T-helper 17 cell (primary cell): ENCODE data around the gene CSRP1. TPM values are rescaled to one million over a fixed set of nuclear protein-coding genes. Genes with fewer than 3 reads are reported as not detected.

Experiments
- ATAC-seq: fragments of 150-1000 bp; cut with Tn5 transposase; 2 replicates; pipeline ENCODE4 v1.10.0; 2021; ENCODE audit warnings: mild to moderate bottlenecking, moderate library complexity
- DNase-seq, 3 donors: peaks; one replicate each; pipeline versions ENCODE4 v3.0.0 to v3.0.0-alpha.2; 2020 to 2021
- H3K9me3 ChIP-seq: one replicate; pipeline ENCODE4 v1.7.0; 2013; ENCODE audit warnings: low read length, mild to moderate bottlenecking; ENCODE audit not compliant: control insufficient read depth, poor library complexity, severe bottlenecking
- H3K27ac Mint-ChIP-seq: one replicate; pipeline ENCODE4 v1.8.0; 2022; ENCODE audit warnings: mild to moderate bottlenecking, moderate library complexity, mixed read lengths
- H3K27me3 Mint-ChIP-seq: one replicate; pipeline ENCODE4 v1.8.0; 2022; ENCODE audit warnings: mixed read lengths
- H3K36me3 Mint-ChIP-seq: one replicate; pipeline ENCODE4 v1.8.0; 2022; ENCODE audit warnings: low read depth, mixed read lengths
- H3K4me1 Mint-ChIP-seq: one replicate; pipeline ENCODE4 v1.8.0; 2022; ENCODE audit warnings: mild to moderate bottlenecking, mixed read lengths
- H3K4me3 Mint-ChIP-seq: one replicate; pipeline ENCODE4 v1.8.0; 2022; ENCODE audit warnings: mild to moderate bottlenecking, moderate library complexity, mixed read lengths
- total RNA-seq, 4 donors: library from RNA in 2 of 4; stranded (reverse) in 2 of 4; gene quantifications; one replicate each; pipeline ENCODE4 v1.2.3 and lab custom pipeline; 2022 to 2026

The CSRP1 gene
- total RNA-seq, 2 donors from 2014 or later = 37.2 to 51.7 TPM

DNA sequence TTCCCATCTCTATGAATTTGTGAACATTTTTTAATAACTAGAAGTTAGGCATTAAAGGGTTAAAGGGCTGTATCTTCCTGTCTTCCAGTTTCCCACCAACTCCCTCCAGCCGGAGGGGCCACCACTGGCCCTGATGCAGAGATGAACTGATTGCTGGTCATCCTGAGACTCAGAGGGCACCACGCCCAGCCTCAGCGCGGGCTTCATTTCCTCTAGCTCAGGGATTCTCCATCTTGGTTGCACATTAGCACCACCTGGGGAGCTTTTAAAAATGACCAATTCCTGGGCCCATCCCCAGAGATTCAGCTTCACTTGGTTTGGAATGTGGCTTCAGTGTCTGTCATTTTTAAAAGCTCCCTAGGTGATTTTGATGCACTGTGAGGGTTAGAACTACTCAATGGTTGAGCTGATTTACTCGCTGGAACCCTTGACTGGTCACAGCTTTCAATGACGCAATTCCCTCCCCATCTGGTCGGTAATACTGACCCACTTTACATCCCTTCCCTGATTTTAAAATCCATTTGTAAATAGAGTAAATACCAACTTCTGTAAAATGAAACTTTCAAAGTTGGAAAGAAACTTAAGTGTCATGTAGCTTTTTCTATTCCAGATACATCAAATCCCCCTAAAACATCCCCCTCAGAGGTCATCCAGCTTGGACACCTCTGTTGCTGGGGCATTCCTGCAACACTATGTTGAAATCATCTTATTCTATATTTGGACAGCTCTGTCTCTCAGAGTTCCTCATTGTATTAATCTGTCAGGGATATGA lies 37.1 kb upstream of the CSRP1 start:
- DNase-seq = no peak
- ATAC-seq = no peak
- Mint-ChIP-seq H3K4me1 (peaks cover 6% of the 10 kb centered on the region), H3K27ac (no peak overlapping the region), H3K36me3 (peaks cover 2% of the 10 kb centered on the region), H3K27me3 (peaks cover 58% of the 10 kb centered on the region), H3K4me3 (no peak overlapping the region)
- H3K9me3 ChIP-seq = no peaks in the 10 kb centered on the region

DNA sequence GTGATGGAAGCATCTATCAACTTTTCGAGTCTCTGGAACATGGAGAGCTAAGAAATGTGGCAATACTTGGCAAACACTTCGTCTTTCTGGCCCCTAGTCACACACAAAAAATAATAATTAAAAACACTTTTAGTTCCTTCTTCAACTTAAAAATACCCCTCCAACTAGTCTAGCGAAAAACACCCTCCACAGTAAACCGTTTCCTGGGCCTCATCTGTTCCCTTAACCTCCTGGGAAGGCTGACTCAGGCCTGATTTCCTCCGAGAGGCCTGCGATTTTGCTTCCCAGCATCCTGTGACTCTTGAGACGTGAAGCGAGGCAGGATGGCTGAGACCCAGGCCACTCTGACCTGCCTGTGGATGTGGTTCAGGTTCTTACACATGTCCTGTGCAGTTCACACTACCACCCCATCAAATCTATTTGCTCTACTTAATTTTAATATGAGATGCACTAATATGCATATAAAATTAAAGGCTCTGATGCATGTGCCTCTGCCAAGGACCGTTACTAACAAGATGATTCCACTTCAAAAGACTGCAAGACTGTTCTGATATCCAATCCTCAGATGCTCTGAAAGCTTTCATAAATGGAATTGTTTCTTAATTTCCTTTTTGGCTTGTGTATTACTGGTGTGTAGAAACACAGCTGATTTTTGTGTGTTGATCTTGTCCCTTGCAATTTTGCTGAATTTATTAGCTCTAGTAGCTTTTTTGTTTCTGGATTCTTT lies 35.5 kb upstream of the CSRP1 start:
- no peaks in the 10 kb centered on the region for H3K9me3 ChIP-seq
- ATAC-seq (no peak), DNase-seq (no peak)
- Mint-ChIP-seq H3K27me3 (peaks cover 71% of the 10 kb centered on the region), H3K4me1 (peaks cover 15% of the 10 kb centered on the region), H3K27ac (no peak overlapping the region), H3K36me3 (peaks cover 2% of the 10 kb centered on the region), H3K4me3 (no peak overlapping the region)

DNA sequence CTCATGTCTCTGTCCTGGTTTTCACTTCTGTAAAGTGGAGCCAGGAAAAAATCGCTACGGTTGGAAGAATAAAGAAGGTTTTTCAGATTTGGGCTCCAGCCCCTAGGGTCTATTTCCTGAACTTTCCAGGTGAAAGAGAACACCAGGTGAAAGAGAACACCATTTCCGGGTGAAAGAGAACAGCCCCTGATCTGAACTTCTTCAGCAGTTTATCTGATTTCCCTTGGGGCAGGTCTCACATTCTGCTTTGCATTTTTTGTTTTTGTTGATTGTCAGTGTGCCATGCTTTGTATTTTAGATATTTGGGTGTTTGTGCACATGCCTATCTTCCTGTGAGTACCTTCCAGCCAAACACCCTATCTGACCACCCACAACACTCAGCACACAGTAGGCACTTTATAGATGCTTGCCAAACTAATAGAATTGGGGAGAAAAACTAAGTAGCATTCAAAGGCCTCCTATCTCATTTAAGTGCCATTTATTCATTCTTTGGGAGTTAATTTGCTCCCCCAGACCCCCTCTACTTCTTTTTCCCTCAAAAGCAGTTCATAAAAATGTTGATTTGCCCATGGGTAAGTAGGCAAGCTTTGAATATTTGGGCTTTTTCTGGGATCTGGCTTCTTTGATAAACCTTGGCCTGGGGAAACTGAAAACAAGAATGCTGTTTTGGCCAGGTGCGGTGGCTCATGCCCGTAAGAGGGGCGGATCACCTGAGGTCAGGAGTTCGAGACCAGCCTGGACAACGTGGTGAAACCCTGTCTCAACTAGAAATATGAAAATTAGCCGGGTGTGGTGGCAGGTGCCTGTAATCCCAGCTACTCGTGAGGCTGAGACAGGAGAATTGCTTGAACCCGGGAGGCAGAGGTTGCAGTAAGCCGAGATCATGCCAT lies 34.2 kb upstream of the CSRP1 start:
- H3K27ac Mint-ChIP-seq = no peak overlapping the region
- peaks cover 83% of the 10 kb centered on the region for H3K27me3 Mint-ChIP-seq
- H3K9me3 ChIP-seq = no peaks in the 10 kb centered on the region
- ATAC-seq (no peak), DNase-seq (no peak)
- peaks cover 4% of the 10 kb centered on the region for H3K36me3 Mint-ChIP-seq
- no peak overlapping the region for H3K4me3 Mint-ChIP-seq
- peaks cover 19% of the 10 kb centered on the region for H3K4me1 Mint-ChIP-seq

DNA sequence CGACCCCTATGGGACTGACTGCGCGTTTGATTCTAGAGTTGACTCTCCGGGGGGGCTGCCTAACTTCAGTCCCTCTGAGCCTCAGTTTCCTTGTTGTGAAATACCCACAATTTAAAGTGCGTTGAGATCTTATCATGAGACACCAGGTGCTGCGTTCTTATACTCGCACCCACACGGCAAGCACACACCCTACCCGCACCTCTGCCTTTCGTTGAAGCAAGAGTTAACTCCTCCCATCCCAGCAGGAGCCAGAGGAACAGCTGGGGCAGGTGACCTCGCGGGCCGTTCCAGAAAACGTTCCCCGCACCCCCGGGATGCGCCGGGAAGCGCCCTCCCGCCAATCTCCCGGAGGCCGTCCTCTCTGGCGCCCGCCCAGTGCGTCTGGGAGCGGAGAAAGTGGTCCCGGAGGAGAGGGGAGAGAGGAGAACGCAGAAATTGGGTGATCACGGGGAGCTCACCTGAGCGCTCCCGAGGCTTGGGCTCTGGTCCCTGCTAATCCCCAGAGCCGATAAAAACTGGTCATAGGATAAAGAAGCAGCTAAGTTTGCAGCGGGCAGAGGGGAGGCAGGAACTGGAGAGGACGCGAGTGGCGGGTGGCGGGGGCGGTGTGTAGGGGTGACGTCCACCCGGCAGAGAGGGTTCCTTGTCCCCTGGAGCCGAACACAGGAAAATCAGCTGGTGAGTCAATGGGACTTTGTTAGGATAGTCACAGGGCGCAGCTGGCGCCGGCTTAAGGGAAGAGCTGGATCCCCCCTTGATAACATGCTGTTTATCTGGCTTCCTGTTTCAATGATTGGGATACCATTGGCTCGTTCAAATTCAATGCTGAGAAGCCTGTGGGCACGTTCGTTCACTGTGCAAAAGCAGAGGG lies 32.9 kb upstream of the CSRP1 start:
- peaks cover 85% of the 10 kb centered on the region for H3K27me3 Mint-ChIP-seq
- no peaks in the 10 kb centered on the region for H3K9me3 ChIP-seq
- DNase-seq (no peak), ATAC-seq (no peak)
- peaks cover 4% of the 10 kb centered on the region for H3K36me3 Mint-ChIP-seq
- peaks cover 19% of the 10 kb centered on the region for H3K4me1 Mint-ChIP-seq
- H3K4me3 Mint-ChIP-seq = peak overlapping the region; percentile 84
- H3K27ac Mint-ChIP-seq = no peak overlapping the region

DNA sequence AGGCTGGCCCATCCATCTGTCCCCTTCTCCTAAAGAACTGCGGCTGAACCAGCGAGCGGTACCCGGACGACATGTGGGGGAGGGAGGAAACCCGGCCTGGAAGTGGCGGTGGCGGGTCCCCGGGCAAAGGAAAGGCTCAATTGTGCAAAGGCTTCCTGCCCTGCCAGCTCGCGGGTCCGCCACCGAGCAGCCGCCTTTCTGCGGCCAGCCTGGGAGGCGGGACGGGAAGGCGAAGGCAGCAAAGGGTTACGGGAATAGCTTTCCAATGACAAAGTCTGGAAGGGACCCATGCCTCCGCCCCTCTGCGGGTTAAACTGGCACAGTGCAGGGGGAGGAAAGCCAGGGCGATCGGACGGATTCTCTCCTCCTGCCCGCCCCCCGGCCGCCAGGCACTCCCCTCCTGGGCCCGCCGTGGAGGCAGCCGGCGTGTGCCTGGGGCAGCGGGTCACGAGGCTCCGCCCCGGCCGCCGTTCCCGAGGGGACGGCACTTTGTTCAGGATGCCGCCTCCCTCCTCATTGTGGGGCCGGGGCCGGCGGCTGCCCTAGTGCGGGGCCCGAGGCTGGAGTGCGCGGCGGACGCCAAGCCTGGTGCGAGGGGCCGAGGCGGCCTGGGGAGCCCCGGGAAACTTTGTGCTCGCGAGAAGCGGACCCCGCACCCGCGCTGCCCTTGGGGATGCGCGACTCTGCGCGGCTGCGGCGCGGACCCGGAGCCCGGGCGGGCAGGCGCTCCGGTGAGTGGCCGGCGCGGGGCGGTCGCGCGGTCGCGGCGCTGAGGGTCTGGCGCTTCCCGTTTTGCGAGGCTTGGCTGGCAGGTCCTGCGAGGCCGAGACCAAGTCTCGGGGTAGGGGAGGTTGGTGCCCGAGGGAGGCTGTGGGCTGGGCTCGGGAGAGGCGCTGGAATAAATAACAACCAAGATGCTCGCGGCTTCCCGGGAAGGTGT lies 32.0 kb upstream of the CSRP1 start, which contains the start of gene NAV1:
NAV1 (plus strand) TSS at position 516 of the 940 bp plus-strand sequence. CDS start 83,758 bp downstream, outside the sequence.
- H3K9me3 ChIP-seq = no peaks in the 10 kb centered on the region
- Mint-ChIP-seq H3K27ac (peak within 1 kb of the TSS; percentile 16), H3K4me3 (peak within 1 kb of the TSS; percentile 86), H3K27me3 (peaks cover 82% of the 10 kb centered on the region), H3K36me3 (peaks cover 4% of the 10 kb centered on the region), H3K4me1 (peaks cover 19% of the 10 kb centered on the region)
- DNase-seq = no peak
- ATAC-seq = peak; percentile 37

DNA sequence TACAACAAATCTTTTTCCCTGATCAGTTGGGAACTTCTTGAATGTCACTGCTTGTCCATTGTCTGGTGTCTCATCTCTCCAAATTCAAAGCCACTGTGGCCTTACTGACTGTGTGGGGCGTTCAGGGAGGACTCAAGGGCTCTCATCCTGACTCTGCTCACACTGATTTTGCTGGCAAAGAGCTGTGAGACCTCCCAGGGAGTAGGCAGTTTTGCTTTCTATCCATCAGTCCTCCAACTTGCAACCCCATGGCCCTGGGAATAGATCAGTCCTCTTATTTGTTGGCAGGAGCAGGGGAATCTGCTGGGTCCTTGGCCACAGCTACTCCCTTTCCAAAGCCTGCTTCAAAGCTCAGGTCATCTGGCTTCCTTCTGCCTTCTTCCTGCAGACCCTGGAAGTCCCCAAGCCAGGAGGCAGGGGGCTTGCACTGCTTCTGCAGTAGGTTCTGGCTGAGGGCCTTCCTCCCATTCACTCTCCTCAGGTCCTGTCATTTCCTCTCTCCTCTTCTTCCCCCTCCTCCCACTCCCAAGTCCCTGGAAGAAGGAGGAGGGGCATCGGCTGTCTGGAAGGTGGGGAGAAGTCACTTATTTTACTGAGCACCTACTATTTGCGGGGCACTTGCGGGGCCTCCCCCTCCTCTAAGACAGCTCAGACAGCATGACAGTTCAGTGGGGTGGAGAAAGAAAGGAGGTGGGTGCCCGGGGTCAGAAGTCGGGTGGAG lies 31.1 kb upstream of the CSRP1 start:
- Mint-ChIP-seq H3K4me3 (peak overlapping the region; percentile 86), H3K36me3 (peaks cover 4% of the 10 kb centered on the region), H3K27me3 (peaks cover 77% of the 10 kb centered on the region), H3K4me1 (peaks cover 19% of the 10 kb centered on the region), H3K27ac (peak overlapping the region; percentile 16)
- DNase-seq (no peak), ATAC-seq (no peak)
- H3K9me3 ChIP-seq = no peaks in the 10 kb centered on the region

DNA sequence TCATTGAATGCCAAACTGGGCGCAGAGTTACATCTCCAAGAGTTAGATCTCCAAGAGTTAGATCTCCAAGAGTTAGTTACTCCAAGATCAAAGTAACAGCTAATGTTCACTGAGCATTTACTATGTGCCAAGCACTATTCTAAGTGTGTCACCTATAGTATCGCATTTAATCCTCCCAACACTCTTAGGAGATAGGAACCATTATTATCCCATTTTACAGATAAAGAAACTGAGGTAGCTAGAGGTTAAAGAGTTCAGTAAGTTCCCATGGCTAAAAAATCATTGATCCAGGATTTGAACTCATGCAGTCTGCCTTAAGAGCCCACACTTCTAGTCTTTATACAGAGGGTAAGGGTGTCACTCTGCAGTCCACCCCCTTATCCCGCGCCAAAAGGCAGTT lies 30.5 kb upstream of the CSRP1 start:
- peak overlapping the region; percentile 19 for H3K4me3 Mint-ChIP-seq
- ATAC-seq (no peak), DNase-seq (no peak)

DNA sequence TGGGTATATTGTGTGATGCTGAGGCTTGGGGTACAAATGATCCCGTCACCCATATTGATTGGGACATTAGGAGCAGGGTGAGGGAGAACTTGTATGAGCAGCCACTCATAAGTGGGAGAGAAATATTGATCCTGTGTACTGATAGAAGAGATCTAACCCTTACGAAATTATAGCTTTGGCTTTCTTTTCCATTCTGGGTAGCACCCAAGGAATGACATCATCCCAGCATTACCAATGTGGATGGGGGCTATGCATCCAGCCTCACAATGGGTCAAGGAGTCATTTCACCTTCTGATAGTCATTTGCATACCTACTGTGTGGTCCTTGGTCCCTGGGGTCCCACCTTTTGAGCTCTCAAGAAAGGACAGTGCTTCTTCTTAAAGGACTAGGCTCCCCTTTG lies 30.1 kb upstream of the CSRP1 start:
- H3K9me3 ChIP-seq = no peaks in the 10 kb centered on the region
- peaks cover 19% of the 10 kb centered on the region for H3K4me1 Mint-ChIP-seq
- ATAC-seq = no peak
- H3K27me3 Mint-ChIP-seq = peaks cover 75% of the 10 kb centered on the region
- no peak overlapping the region for H3K27ac Mint-ChIP-seq
- no peak overlapping the region for H3K4me3 Mint-ChIP-seq
- peaks cover 13% of the 10 kb centered on the region for H3K36me3 Mint-ChIP-seq
- DNase-seq = no peak

More for the DNA sequence above, 30.5 kb upstream of the CSRP1 start:
- peaks cover 9% of the 10 kb centered on the region for H3K36me3 Mint-ChIP-seq
- no peaks in the 10 kb centered on the region for H3K9me3 ChIP-seq
- H3K27me3 Mint-ChIP-seq = peaks cover 76% of the 10 kb centered on the region
- peaks cover 19% of the 10 kb centered on the region for H3K4me1 Mint-ChIP-seq
- H3K27ac Mint-ChIP-seq = no peak overlapping the region

DNA sequence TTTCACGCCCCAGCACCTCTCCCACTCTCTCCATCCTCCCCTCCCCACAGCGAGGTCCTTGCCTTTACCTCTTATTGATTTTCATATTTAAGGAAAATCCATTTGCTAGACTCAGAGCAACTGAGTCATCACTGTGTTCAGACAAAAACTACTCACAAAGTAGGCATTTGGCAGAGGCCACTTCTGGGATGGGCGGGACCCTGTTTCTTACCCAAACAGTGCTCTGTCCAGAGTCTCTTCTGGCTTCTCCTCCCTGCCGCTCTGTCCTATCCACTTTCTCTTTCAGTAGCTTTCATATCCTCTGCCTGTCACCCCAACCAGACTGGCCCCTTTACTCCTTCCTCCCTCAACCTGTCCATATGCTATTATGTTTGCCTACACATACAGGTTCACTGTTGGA lies 29.6 kb upstream of the CSRP1 start:
- Mint-ChIP-seq H3K4me3 (no peak overlapping the region), H3K36me3 (peaks cover 13% of the 10 kb centered on the region), H3K4me1 (peaks cover 19% of the 10 kb centered on the region), H3K27ac (no peak overlapping the region), H3K27me3 (peaks cover 71% of the 10 kb centered on the region)
- H3K9me3 ChIP-seq = no peaks in the 10 kb centered on the region
- no peak for DNase-seq
- ATAC-seq = no peak

DNA sequence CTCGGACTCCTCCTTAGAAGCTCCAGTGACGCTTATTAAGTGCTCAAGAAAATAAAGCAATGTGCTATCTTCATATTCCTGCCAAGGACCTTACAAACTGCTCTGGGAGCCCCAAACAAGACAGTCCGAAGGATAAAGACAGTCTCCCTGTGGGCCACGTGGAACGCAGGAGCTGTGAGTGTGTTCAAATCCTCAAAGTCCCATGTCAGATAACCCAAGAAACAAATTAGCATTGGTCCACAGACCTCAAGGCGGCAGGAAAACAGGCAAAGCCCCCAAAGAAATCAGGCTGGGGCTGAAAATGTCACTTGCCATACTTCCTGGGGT lies 29.0 kb upstream of the CSRP1 start:
- H3K9me3 ChIP-seq = no peaks in the 10 kb centered on the region
- Mint-ChIP-seq H3K36me3 (peaks cover 11% of the 10 kb centered on the region), H3K27ac (no peak overlapping the region), H3K4me1 (peaks cover 19% of the 10 kb centered on the region), H3K4me3 (no peak overlapping the region), H3K27me3 (peaks cover 65% of the 10 kb centered on the region)
- ATAC-seq = no peak
- no peak for DNase-seq
